Neural progenitor cell (in vitro differentiated cells): ENCODE data around the gene AP4M1.

Source experiments
- EZH2 ChIP-seq: fragments of 200-600 bp; sonication (generic); IDR thresholded peaks from 2 replicates; pipeline ENCODE4 v1.6.1; 2017; ENCODE audit warnings: antibody characterized with exemption, mild to moderate bottlenecking, moderate library complexity
- TF ChIP-seq, protein P1 (sequence below): fragments of 200-600 bp; sonication (generic); IDR thresholded peaks from 2 replicates; pipeline ENCODE4 v1.5.1; 2017; ENCODE audit warnings: antibody characterized with exemption, mild to moderate bottlenecking

DNA sequence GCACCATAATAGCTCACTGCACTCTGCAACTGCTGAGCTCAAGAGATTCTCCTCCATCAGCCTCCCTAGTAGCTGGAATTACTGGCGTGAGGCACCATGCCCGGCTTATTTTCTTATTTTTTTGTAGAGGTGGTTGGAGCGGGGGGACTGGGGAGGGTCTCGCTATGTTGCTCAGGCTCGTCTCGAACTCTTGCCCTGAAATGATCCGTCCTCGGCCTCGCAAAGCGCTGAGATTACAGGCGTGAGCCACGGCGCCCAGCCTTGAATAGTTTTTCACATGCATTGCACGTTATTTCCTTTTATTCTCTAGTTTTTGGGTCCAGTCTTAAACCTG, 46.7 kb downstream of the AP4M1 start:
- TF ChIP-seq, protein P1, sequence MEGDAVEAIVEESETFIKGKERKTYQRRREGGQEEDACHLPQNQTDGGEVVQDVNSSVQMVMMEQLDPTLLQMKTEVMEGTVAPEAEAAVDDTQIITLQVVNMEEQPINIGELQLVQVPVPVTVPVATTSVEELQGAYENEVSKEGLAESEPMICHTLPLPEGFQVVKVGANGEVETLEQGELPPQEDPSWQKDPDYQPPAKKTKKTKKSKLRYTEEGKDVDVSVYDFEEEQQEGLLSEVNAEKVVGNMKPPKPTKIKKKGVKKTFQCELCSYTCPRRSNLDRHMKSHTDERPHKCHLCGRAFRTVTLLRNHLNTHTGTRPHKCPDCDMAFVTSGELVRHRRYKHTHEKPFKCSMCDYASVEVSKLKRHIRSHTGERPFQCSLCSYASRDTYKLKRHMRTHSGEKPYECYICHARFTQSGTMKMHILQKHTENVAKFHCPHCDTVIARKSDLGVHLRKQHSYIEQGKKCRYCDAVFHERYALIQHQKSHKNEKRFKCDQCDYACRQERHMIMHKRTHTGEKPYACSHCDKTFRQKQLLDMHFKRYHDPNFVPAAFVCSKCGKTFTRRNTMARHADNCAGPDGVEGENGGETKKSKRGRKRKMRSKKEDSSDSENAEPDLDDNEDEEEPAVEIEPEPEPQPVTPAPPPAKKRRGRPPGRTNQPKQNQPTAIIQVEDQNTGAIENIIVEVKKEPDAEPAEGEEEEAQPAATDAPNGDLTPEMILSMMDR, result no peak
- no peak for TF ChIP-seq EZH2
